Epithelial cell of esophagus (primary cell): ENCODE data around the gene SLC7A4.

ENCODE experiments used
- DNase-seq: peaks from one replicate; pipeline ENCODE4 v3.0.0; 2010; ENCODE audit warnings: low read depth
- H3K4me3 ChIP-seq: 2 replicates; pipeline ENCODE4 v1.5.1; 2011; ENCODE audit warnings: mild to moderate bottlenecking, low read length, control low read depth
- TF ChIP-seq, protein P1 (sequence below): IDR thresholded peaks from 2 replicates; pipeline ENCODE4 v1.5.1; 2011; ENCODE audit warnings: low read depth, mild to moderate bottlenecking, low read length, control low read depth, inconsistent platforms; ENCODE audit not compliant: insufficient read depth; ENCODE audit errors: missing control alignments

SLC7A4 gene

GRCh38 chr22:21026783-21027692, 5.3 kb downstream of the SLC7A4 start:
- TF ChIP-seq, protein P1, sequence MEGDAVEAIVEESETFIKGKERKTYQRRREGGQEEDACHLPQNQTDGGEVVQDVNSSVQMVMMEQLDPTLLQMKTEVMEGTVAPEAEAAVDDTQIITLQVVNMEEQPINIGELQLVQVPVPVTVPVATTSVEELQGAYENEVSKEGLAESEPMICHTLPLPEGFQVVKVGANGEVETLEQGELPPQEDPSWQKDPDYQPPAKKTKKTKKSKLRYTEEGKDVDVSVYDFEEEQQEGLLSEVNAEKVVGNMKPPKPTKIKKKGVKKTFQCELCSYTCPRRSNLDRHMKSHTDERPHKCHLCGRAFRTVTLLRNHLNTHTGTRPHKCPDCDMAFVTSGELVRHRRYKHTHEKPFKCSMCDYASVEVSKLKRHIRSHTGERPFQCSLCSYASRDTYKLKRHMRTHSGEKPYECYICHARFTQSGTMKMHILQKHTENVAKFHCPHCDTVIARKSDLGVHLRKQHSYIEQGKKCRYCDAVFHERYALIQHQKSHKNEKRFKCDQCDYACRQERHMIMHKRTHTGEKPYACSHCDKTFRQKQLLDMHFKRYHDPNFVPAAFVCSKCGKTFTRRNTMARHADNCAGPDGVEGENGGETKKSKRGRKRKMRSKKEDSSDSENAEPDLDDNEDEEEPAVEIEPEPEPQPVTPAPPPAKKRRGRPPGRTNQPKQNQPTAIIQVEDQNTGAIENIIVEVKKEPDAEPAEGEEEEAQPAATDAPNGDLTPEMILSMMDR: no peak
- peak; percentile 76 for DNase-seq
- no peak overlapping the region for H3K4me3 ChIP-seq

- TF ChIP-seq, protein P1: no peak
- peak; percentile 87 for DNase-seq
- H3K4me3 ChIP-seq: no peak overlapping the region
Observed at GRCh38 chr22:21025763-21026755, 6.3 kb downstream of the SLC7A4 start.

- TF ChIP-seq, protein P1: no peak
- no peak overlapping the region for H3K4me3 ChIP-seq
- DNase-seq: peak; percentile 71
Observed at GRCh38 chr22:21025266-21025665, 7.1 kb downstream of the SLC7A4 start.

- no peak overlapping the region for H3K4me3 ChIP-seq
- TF ChIP-seq, protein P1: no peak
- DNase-seq: no peak
Observed at GRCh38 chr22:21022955-21023614, 9.3 kb downstream of the SLC7A4 start.

- no peak overlapping the region for H3K4me3 ChIP-seq
- TF ChIP-seq, protein P1: no peak
- no peak for DNase-seq
Observed at GRCh38 chr22:21022507-21022906, 9.9 kb downstream of the SLC7A4 start.

DNA sequence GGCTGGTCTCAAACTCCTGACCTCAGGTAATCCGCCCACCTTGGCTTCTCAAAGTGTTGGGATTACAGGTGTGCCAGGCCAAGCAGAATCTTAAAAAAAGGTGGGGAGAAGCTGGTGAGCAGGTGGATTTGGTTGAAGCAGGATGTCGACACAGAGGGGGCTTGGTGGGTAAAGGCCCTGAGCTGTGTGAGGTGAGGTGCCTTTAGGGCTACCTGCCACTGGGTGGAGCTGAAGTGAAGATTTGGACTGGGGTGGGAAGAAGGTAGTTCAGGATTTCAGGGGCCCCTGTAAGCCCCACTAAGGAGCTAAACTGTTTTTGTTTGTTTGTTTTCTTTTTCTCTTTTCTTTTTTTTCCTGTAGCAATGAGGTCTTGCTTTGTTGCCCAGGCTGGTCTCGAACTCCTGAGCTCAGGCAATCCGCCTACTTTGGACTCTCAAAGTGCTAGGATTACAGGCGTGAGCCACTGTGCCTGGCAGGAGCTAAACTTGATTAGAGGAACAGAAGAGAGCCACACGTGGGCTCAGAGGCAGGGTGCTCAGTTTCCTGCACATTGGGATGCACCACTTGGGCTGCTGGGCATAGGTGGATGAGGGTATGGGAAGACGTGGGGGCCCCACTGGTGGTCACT, 11.4 kb downstream of the SLC7A4 start:
- TF ChIP-seq, protein P1: peak; percentile 58
- peak; percentile 35 for DNase-seq
- no peak overlapping the region for H3K4me3 ChIP-seq
